Measurements from ENCODE around the gene ZCCHC14. TPM values are rescaled to one million over a fixed set of nuclear protein-coding genes. Genes with fewer than 3 reads are reported as not detected.
A peak's percentile ranks its signal among the peaks of the same experiment; 100 is the strongest.

ZCCHC14 gene
- total and polyA plus RNA-seq, 10 donors = 1.6 to 18.3 (median 13.2) TPM

- intact Hi-C loops (cut with DNase I; ENCODE audit: low total_unique reads) = no loop called here
- Histone ChIP-seq H3K36me3 (no peaks in the 10 kb centered on the region), H3K4me1 (peaks cover 8 to 45% (median 29%) of the 10 kb centered on the region in 6 donors), H3K4me3 (no peak overlapping the region), H3K27ac (no peak overlapping the region), H3K27me3 (replicated peaks in 1 of 7) (peaks cover 0 to 77% (median 0%) of the 10 kb centered on the region in 7 donors), H3K9me3 (no peaks in the 10 kb centered on the region)
- TF ChIP-seq POLR2A (IDR thresholded peaks at IDR 0.05) (no peak), CTCF (IDR thresholded peaks at IDR 0.05 in 8 of 11, conservative IDR thresholded peaks at IDR 0.05 in 3 of 11) (no peak), POLR2AphosphoS5 (IDR thresholded peaks at IDR 0.05) (no peak)
- WGBS, 5 donors = 8 to 46% (median 34%) methylated on average over 2 of the region's 2 CpGs
- DNase-seq = no peak
Measured at GRCh38 chr16:87496447-87496801, 3.6 kb upstream of the ZCCHC14 start.

- H3K36me3 ChIP-seq = peaks cover 0 to 2% (median 0%) of the 10 kb centered on the region in 6 donors
- H3K4me1 ChIP-seq = peaks cover 11 to 52% (median 35%) of the 10 kb centered on the region in 6 donors
- intact Hi-C loops (cut with DNase I; ENCODE audit: low total_unique reads) = no loop called here
- no peak for DNase-seq
- TF ChIP-seq POLR2A (IDR thresholded peaks at IDR 0.05) = no peak
- no peak for TF ChIP-seq POLR2AphosphoS5 (IDR thresholded peaks at IDR 0.05)
- no peak for TF ChIP-seq CTCF (IDR thresholded peaks at IDR 0.05 in 8 of 11, conservative IDR thresholded peaks at IDR 0.05 in 3 of 11)
- H3K4me3 ChIP-seq = no peak overlapping the region
- H3K27me3 ChIP-seq (replicated peaks in 1 of 7) = peaks cover 0 to 77% (median 0%) of the 10 kb centered on the region in 7 donors
- no peaks in the 10 kb centered on the region for H3K9me3 ChIP-seq
- no peak overlapping the region for H3K27ac ChIP-seq
- 53 to 69% (median 57%) methylated on average over 16 to 17 of the region's 17 CpGs for WGBS, 5 donors
Measured at GRCh38 chr16:87495578-87496446, 3.0 kb upstream of the ZCCHC14 start.

- H3K9me3 ChIP-seq = no peaks in the 10 kb centered on the region
- H3K36me3 ChIP-seq = peaks cover 0 to 3% (median 0%) of the 10 kb centered on the region in 6 donors
- peak overlapping the region in 2 of 8 donors; percentile 80 for H3K27ac ChIP-seq
- no peak for TF ChIP-seq CTCF (IDR thresholded peaks at IDR 0.05 in 8 of 11, conservative IDR thresholded peaks at IDR 0.05 in 3 of 11)
- H3K27me3 ChIP-seq (replicated peaks in 1 of 7) = peaks cover 0 to 62% (median 0%) of the 10 kb centered on the region in 7 donors
- WGBS, 5 donors = 39 to 57% (median 51%) methylated on average over 23 of the region's 23 CpGs
- DNase-seq = no peak
- intact Hi-C loops (cut with DNase I; ENCODE audit: low total_unique reads) = no loop called here
- peak overlapping the region; percentile 15 to 79 (median 50) for H3K4me3 ChIP-seq
- peaks cover 19 to 72% (median 53%) of the 10 kb centered on the region in 6 donors for H3K4me1 ChIP-seq
Measured at GRCh38 chr16:87493608-87494280, 920 bp upstream of the ZCCHC14 start.

GRCh38 chr16:87492291-87492630 is 563 bp downstream of the ZCCHC14 start:
- DNase-seq = no peak
- peaks cover 0 to 48% (median 0%) of the 10 kb centered on the region in 7 donors for H3K27me3 ChIP-seq (replicated peaks in 1 of 7)
- peaks cover 0 to 3% (median 0%) of the 10 kb centered on the region in 6 donors for H3K36me3 ChIP-seq
- H3K9me3 ChIP-seq = no peaks in the 10 kb centered on the region
- TF ChIP-seq POLR2AphosphoS5 (IDR thresholded peaks at IDR 0.05) (no peak), POLR2A (IDR thresholded peaks at IDR 0.05) (no peak), CTCF (IDR thresholded peaks at IDR 0.05 in 8 of 11, conservative IDR thresholded peaks at IDR 0.05 in 3 of 11) (no peak)
- WGBS, 5 donors = 0 to 2% (median 0%) methylated on average over 5 to 74 of the region's 74 CpGs; no CpG with 5 or more reads in 2 of the 5 donors
- peak overlapping the region in 3 of 8 donors; percentile 80 to 88 (median 80) for H3K27ac ChIP-seq
- peak overlapping the region in 5 of 8 donors; percentile 25 to 79 (median 53) for H3K4me3 ChIP-seq
- intact Hi-C loops (cut with DNase I; ENCODE audit: low total_unique reads) = no loop called here
- H3K4me1 ChIP-seq = peaks cover 23 to 86% (median 66%) of the 10 kb centered on the region in 6 donors

Data from spleen (tissue), 11 donors.